ENCODE data around the gene B3GAT3. TPM values are rescaled to one million over a fixed set of nuclear protein-coding genes. Genes with fewer than 3 reads are reported as not detected.

The B3GAT3 gene
- total RNA-seq, 4 donors from 2014 or later, result 8.6 to 17.2 (median 12.9) TPM

DNA sequence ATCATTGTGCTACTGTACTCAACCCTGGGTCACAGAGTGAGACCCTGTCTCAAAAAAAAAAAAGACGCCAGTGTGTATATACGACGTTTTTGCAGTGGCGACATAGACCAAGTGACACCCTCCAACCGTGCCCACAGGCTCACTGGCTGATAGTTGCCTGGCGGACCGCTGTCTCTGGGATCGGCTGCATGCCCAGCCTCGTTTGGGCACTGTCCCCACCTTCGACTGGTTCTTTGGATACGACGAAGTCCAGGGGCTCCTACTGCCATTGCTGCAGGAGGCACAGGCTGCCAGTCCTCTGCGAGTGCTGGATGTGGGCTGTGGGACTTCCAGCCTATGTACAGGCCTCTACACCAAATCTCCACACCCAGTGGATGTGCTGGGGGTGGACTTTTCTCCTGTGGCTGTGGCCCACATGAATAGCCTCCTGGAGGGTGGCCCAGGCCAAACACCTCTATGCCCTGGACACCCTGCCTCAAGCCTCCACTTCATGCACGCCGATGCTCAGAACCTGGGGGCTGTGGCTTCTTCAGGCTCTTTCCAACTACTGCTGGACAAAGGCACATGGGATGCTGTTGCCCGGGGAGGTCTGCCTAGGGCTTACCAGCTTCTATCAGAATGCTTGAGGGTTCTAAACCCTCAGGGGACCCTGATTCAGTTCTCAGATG, 44.6 kb upstream of the B3GAT3 start:
- Histone ChIP-seq H3K36me3 (peaks cover 0 to 38% (median 10%) of the 10 kb centered on the region in 3 donors), H3K27ac (peak overlapping the region; percentile 91 to 97 (median 95)), H3K27me3 (no peaks in the 10 kb centered on the region), H3K9me3 (no peaks in the 10 kb centered on the region), H3K4me3 (peak overlapping the region; percentile 78 to 94 (median 83)), H3K4me1 (peaks cover 20 to 65% (median 40%) of the 10 kb centered on the region in 3 donors)
- TF ChIP-seq, protein P1, sequence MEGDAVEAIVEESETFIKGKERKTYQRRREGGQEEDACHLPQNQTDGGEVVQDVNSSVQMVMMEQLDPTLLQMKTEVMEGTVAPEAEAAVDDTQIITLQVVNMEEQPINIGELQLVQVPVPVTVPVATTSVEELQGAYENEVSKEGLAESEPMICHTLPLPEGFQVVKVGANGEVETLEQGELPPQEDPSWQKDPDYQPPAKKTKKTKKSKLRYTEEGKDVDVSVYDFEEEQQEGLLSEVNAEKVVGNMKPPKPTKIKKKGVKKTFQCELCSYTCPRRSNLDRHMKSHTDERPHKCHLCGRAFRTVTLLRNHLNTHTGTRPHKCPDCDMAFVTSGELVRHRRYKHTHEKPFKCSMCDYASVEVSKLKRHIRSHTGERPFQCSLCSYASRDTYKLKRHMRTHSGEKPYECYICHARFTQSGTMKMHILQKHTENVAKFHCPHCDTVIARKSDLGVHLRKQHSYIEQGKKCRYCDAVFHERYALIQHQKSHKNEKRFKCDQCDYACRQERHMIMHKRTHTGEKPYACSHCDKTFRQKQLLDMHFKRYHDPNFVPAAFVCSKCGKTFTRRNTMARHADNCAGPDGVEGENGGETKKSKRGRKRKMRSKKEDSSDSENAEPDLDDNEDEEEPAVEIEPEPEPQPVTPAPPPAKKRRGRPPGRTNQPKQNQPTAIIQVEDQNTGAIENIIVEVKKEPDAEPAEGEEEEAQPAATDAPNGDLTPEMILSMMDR (IDR thresholded peaks at IDR 0.05), result no peak
- no peak for TF ChIP-seq POLR2A (IDR thresholded peaks at IDR 0.05)
- DNase-seq, result no peak
- 26 to 43% methylated on average over 7 to 14 of the region's 16 CpGs for WGBS, 2 donors
- intact Hi-C loops (cut with DNase I), result no loop called here

DNA sequence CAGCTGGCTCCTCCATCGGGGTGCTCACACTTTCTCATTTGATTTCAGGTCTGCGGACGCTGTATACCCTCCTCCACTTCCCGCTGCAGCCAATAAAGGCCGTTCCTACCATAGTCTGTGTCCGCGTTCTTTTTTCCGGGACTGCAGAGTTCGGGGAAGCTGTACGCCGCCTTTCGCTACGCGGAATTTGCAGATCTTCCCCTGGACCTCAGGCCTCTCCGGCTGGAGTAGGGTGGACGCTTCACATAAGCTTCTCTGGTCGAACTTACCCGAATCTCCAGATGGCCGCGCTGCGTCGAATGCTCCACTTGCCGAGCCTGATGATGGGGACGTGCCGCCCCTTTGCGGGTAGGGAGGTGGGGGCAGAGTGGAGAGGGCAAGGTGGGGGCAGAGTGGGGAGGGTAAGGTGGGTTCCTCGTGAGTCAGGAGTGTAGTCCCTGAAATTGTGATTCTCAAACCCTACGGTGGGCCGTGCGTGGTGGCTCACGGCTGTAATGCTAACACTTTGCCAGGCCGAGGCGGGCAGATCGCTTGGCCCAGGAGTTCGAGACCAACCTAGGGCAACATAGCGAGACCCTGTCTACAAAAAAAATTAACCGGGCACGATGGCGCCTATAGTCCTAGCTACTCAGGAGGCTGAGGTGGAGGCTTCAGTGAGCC, 43.9 kb upstream of the B3GAT3 start:
- 3% methylated on average over 24 to 33 of the region's 39 CpGs for WGBS, 2 donors
- intact Hi-C loops (cut with DNase I), result no loop called here

DNA sequence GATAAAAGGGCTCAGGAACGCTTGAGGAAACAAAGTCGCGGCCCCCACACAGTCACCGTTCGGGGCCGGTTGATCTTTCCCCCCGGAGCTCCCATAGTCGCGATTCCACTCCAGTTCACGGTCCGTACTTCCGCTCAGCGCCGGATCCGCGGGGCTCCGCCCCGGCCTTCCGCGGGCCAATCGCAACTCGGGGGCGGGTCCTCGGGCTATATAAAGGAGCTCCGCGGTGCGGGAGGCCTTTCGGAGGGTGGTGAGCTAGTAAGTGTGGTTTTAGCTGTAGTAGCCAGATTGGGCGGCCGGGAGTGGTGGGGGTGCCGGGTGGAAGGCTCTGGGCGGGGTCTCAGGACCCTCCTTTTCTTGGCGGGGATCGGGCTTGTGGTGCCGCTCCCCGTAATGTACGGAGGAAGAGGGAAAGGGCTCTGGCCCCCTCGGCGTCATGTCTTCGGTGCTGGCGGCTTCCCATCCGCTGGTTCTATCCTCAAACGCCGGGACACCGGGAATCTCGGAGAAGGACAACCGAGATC, 43.4 kb upstream of the B3GAT3 start, which contains the start of the genes C11orf98 and CSKMT:
C11orf98 (minus strand) TSS at position 136 of the 524 bp plus-strand sequence; CDS start at position 95, 41 bp downstream.
CSKMT (plus strand) TSS at position 238 of the 524 bp plus-strand sequence. CDS start 568 bp downstream, outside the sequence.
- Histone ChIP-seq H3K36me3 (peaks cover 0 to 44% (median 10%) of the 10 kb centered on the region in 3 donors), H3K9me3 (no peaks in the 10 kb centered on the region), H3K4me1 (peaks cover 17 to 55% (median 34%) of the 10 kb centered on the region in 3 donors), H3K27me3 (no peaks in the 10 kb centered on the region), H3K4me3 (peak within 1 kb of the TSS; percentile 78 to 94 (median 83)), H3K27ac (peak within 1 kb of the TSS; percentile 91 to 97 (median 95))
- DNase-seq, result peak; percentile 68
- WGBS, 2 donors, result 0% methylated on average over 9 to 11 of the region's 47 CpGs
- intact Hi-C loops (cut with DNase I), result no loop called here
- TF ChIP-seq, protein P1 (IDR thresholded peaks at IDR 0.05), result peak in 2 of 6 experiments; percentile 9
- peak in 3 of 4 donors; percentile 66 to 99 (median 96) for TF ChIP-seq POLR2A (IDR thresholded peaks at IDR 0.05)

More for the DNA sequence above, 43.9 kb upstream of the B3GAT3 start:
- H3K4me1 ChIP-seq, result peaks cover 17 to 61% (median 38%) of the 10 kb centered on the region in 3 donors
- H3K27ac ChIP-seq, result peak overlapping the region; percentile 91 to 97 (median 95)
- no peaks in the 10 kb centered on the region for H3K27me3 ChIP-seq
- TF ChIP-seq, protein P1 (IDR thresholded peaks at IDR 0.05), result no peak
- TF ChIP-seq POLR2A (IDR thresholded peaks at IDR 0.05), result no peak
- H3K4me3 ChIP-seq, result peak overlapping the region; percentile 78 to 94 (median 83)
- no peak for DNase-seq
- H3K9me3 ChIP-seq, result no peaks in the 10 kb centered on the region
- peaks cover 0 to 44% (median 10%) of the 10 kb centered on the region in 3 donors for H3K36me3 ChIP-seq

DNA sequence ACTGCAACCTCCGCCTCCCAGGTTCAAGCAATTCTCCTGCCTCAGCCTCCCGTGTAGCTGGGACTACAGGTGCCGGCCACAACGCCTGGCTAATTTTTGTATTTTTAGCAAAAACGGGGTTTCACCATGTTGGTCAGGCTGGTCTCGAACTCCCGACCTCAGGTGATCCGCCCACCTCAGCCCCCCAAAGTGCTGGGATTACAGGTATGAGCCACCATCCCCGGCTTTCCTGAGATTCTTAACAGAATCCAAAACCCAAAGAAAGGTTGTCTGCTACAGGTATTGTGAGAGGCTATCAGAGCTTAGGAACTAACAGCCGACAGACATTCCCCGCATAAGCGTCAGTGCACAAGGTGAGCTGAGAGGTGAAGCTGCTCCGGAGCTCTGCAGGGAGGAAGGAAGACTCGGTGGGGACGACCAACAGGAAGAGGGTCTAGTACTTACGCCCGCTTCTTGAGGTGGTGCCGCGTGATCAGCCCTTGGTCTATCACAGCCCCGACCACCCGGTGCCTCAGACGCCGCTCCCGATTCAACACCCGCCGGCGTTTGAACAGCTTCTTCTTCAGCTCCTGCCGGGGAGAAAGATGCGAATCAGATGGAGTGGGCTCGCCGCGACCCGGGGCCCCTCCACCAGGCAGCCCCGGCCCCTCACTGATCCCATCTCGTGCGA, 42.8 kb upstream of the B3GAT3 start:
- TF ChIP-seq POLR2A (IDR thresholded peaks at IDR 0.05), result no peak
- TF ChIP-seq, protein P1 (IDR thresholded peaks at IDR 0.05), result no peak
- intact Hi-C loops (cut with DNase I), result no loop called here
- peaks cover 0 to 44% (median 10%) of the 10 kb centered on the region in 3 donors for H3K36me3 ChIP-seq
- no peak for DNase-seq
- 0 to 2% methylated on average over 4 to 17 of the region's 36 CpGs for WGBS, 2 donors
- H3K27ac ChIP-seq, result peak overlapping the region; percentile 91 to 97 (median 95)
- peak overlapping the region; percentile 78 to 94 (median 83) for H3K4me3 ChIP-seq
- H3K4me1 ChIP-seq, result peaks cover 17 to 49% (median 29%) of the 10 kb centered on the region in 3 donors
- H3K9me3 ChIP-seq, result no peaks in the 10 kb centered on the region
- no peaks in the 10 kb centered on the region for H3K27me3 ChIP-seq
